Neutrophil (primary cell): ENCODE data around the gene CLNK.

ENCODE experiments used
- H3K27ac ChIP-seq: fragments of 200-600 bp; sonication (generic); 2 replicates; pipeline ENCODE4 v1.5.1; 2016; ENCODE audit warnings: mild to moderate bottlenecking, moderate library complexity
- H3K27me3 ChIP-seq: fragments of 200-600 bp; sonication (generic); 2 replicates; pipeline ENCODE4 v1.6.0; 2016; ENCODE audit warnings: mild to moderate bottlenecking
- H3K36me3 ChIP-seq: fragments of 200-600 bp; sonication (generic); 2 replicates; pipeline ENCODE4 v1.5.1; 2017
- H3K4me1 ChIP-seq, 2 experiments: fragments of 200-600 bp in 1 of 2; sonication (generic) in 1 of 2; 1 replicate in 1 of 2; 2 replicates in 1 of 2; pipeline versions ENCODE4 v1.5.1 to v1.6.1; 2013 to 2016; ENCODE audit warnings: low read depth in 1 of 2, low read length in 1 of 2, mild to moderate bottlenecking in 1 of 2, moderate library complexity in 1 of 2; ENCODE audit not compliant: control insufficient read depth in 1 of 2, insufficient read depth in 1 of 2
- H3K4me3 ChIP-seq, 2 experiments: fragments of 200-600 bp in 1 of 2; sonication (generic) in 1 of 2; 1 replicate in 1 of 2; 2 replicates in 1 of 2; pipeline ENCODE4 v1.5.1; 2013 to 2016; ENCODE audit warnings: low read depth in 1 of 2, low read length in 1 of 2, mild to moderate bottlenecking in 1 of 2, moderate library complexity in 1 of 2
- H3K9me3 ChIP-seq: fragments of 200-600 bp; sonication (generic); 2 replicates; pipeline ENCODE4 v1.5.1; 2016
- CTCF ChIP-seq: fragments of 200-600 bp; sonication (generic); IDR thresholded peaks from 2 replicates; pipeline ENCODE4 v1.5.1; 2016; ENCODE audit warnings: antibody characterized with exemption

The CLNK gene

GRCh38 chr4:10504570-10505179, 179.9 kb downstream of the CLNK start:
- no peak for TF ChIP-seq CTCF
- H3K4me3 ChIP-seq = no peak overlapping the region
- no peaks in the 10 kb centered on the region for H3K36me3 ChIP-seq
- no peak overlapping the region for H3K27ac ChIP-seq
- H3K4me1 ChIP-seq = peaks cover 8 to 21% of the 10 kb centered on the region in 2 experiments
- H3K9me3 ChIP-seq = no peaks in the 10 kb centered on the region
- no peaks in the 10 kb centered on the region for H3K27me3 ChIP-seq

- Histone ChIP-seq H3K9me3 (no peaks in the 10 kb centered on the region), H3K36me3 (no peaks in the 10 kb centered on the region), H3K27me3 (no peaks in the 10 kb centered on the region), H3K4me1 (peaks cover 8 to 21% of the 10 kb centered on the region in 2 experiments), H3K27ac (no peak overlapping the region), H3K4me3 (no peak overlapping the region)
- no peak for TF ChIP-seq CTCF
Measured at GRCh38 chr4:10502717-10503116, 181.9 kb downstream of the CLNK start.

- H3K27ac ChIP-seq = no peak overlapping the region
- no peak for TF ChIP-seq CTCF
- peaks cover 2 to 9% of the 10 kb centered on the region in 2 experiments for H3K4me1 ChIP-seq
- no peak overlapping the region for H3K4me3 ChIP-seq
- H3K9me3 ChIP-seq = no peaks in the 10 kb centered on the region
- H3K36me3 ChIP-seq = no peaks in the 10 kb centered on the region
- H3K27me3 ChIP-seq = no peaks in the 10 kb centered on the region
Measured at GRCh38 chr4:10500776-10501175, 183.8 kb downstream of the CLNK start.

- Histone ChIP-seq H3K4me3 (no peak overlapping the region), H3K9me3 (no peaks in the 10 kb centered on the region), H3K27me3 (no peaks in the 10 kb centered on the region), H3K27ac (no peak overlapping the region), H3K36me3 (no peaks in the 10 kb centered on the region), H3K4me1 (no peaks in the 10 kb centered on the region)
- no peak for TF ChIP-seq CTCF
Measured at GRCh38 chr4:10496200-10496599, 188.4 kb downstream of the CLNK start.

- H3K27me3 ChIP-seq = no peaks in the 10 kb centered on the region
- no peak for TF ChIP-seq CTCF
- no peaks in the 10 kb centered on the region for H3K4me1 ChIP-seq
- no peaks in the 10 kb centered on the region for H3K36me3 ChIP-seq
- no peak overlapping the region for H3K4me3 ChIP-seq
- H3K9me3 ChIP-seq = no peaks in the 10 kb centered on the region
- H3K27ac ChIP-seq = no peak overlapping the region
Measured at GRCh38 chr4:10495651-10496050, 188.9 kb downstream of the CLNK start.
